A549 (cell line): ENCODE measurements around the gene GPR61. TPM values are rescaled to one million over a fixed set of nuclear protein-coding genes. Genes with fewer than 3 reads are reported as not detected.

Source experiments
- ATAC-seq, 2 experiments: fragments of 200-7000 bp in 1 of 2; fragments of >200 bp in 1 of 2; cut with Nextera tagmentation in 1 of 2; cut with Tn5 transposase in 1 of 2; 3 replicates each; pipeline versions ENCODE4 v1.8.0 to v1.9.1; 2018 to 2020; ENCODE audit warnings: mild to moderate bottlenecking in 1 of 2, moderate library complexity in 1 of 2
- CTCF ChIA-PET: fragments of 300-600 bp; sonication (Branson Sonifier 250); formaldehyde crosslinking; extraction: SDS; loops from one replicate; lab custom pipeline; 2021; ENCODE audit warnings: antibody characterized with exemption, inconsistent platforms; lab: Yijun Ruan, JAX
- POLR2A ChIA-PET: fragments of 350-600 bp; formaldehyde crosslinking; extraction: SDS; loops from one replicate; lab custom pipeline; 2021; ENCODE audit warnings: antibody characterized with exemption, inconsistent platforms; lab: Yijun Ruan, JAX
- DNase-seq, 2 experiments: peaks; one replicate each; pipeline versions ENCODE4 v3.0.0 to v3.0.0-alpha.2; 2011 to 2016; ENCODE audit warnings: low read depth in 1 of 2, low spot score in 1 of 2
- FAIRE-seq: peaks from 2 replicates; lab custom pipeline; 2011; peaks lifted over from hg19 to GRCh38; lab: Jason Lieb, UNC
- H3K27ac ChIP-seq, 2 experiments: fragments of >200 bp; sonication (Bioruptor Twin); formaldehyde crosslinking; 3 replicates each; pipeline ENCODE4 v1.5.1; 2016 to 2017
- H3K4me1 ChIP-seq: fragments of >200 bp; sonication (Bioruptor Twin); formaldehyde crosslinking; 3 replicates; pipeline ENCODE4 v1.6.1; 2016
- H3K4me2 ChIP-seq: fragments of >200 bp; sonication (Bioruptor Twin); formaldehyde crosslinking; 3 replicates; pipeline ENCODE4 v1.6.1; 2016
- H3K4me3 ChIP-seq: fragments of >200 bp; sonication (Bioruptor Twin); formaldehyde crosslinking; 3 replicates; pipeline ENCODE4 v1.5.1; 2016
- H3K9me3 ChIP-seq: fragments of >200 bp; sonication (Bioruptor Twin); formaldehyde crosslinking; 3 replicates; pipeline ENCODE4 v1.6.1; 2016
- BHLHE40 ChIP-seq: IDR thresholded peaks from 2 replicates; pipeline ENCODE4 v1.6.1; 2012; ENCODE audit warnings: low read depth, low read length, inconsistent platforms
- CBX8 ChIP-seq: fragments of 200-600 bp; sonication (generic); IDR thresholded peaks from 2 replicates; pipeline ENCODE4 v1.6.1; 2016
- EHF ChIP-seq: fragments of 250-450 bp; sonication (Bioruptor Pico); IDR thresholded peaks from 2 replicates; pipeline ENCODE4 v1.5.0; 2020; ENCODE audit warnings: mild to moderate bottlenecking
- EHMT2 ChIP-seq: fragments of 200-600 bp; sonication (generic); IDR thresholded peaks from 2 replicates; pipeline ENCODE4 v1.6.1; 2016; ENCODE audit warnings: antibody characterized with exemption, low read depth, mild to moderate bottlenecking, moderate library complexity
- FOSB ChIP-seq: fragments of 250-450 bp; sonication (Bioruptor Pico); IDR thresholded peaks from 2 replicates; pipeline ENCODE4 v1.5.0; 2020; ENCODE audit warnings: mild to moderate bottlenecking, moderate library complexity
- FOXS1 ChIP-seq: fragments of 250-450 bp; sonication (Bioruptor Pico); IDR thresholded peaks from 2 replicates; pipeline ENCODE4 v1.5.0; 2020; ENCODE audit warnings: mild to moderate bottlenecking, moderate library complexity
- GATA3 ChIP-seq: IDR thresholded peaks from 2 replicates; pipeline ENCODE4 v1.6.1; 2012; ENCODE audit warnings: borderline replicate concordance
- HMGXB4 ChIP-seq: fragments of 250-450 bp; sonication (Bioruptor Pico); IDR thresholded peaks from 2 replicates; pipeline ENCODE4 v1.5.0; 2021; ENCODE audit warnings: mild to moderate bottlenecking, moderate library complexity, borderline replicate concordance
- HOXB5 ChIP-seq: fragments of 250-450 bp; sonication (Bioruptor Pico); IDR thresholded peaks from 2 replicates; pipeline ENCODE4 v1.5.0; 2020; ENCODE audit warnings: mild to moderate bottlenecking, moderate library complexity
- JUNB ChIP-seq: fragments of >200 bp; sonication (Bioruptor Twin); formaldehyde crosslinking; IDR thresholded peaks from 2 replicates; pipeline ENCODE4 v1.6.1; 2016
- MAZ ChIP-seq: fragments of 150-350 bp; IDR thresholded peaks from 2 replicates; pipeline ENCODE4 v1.6.1; 2014; ENCODE audit warnings: antibody characterized with exemption, low read depth, low read length, borderline replicate concordance
- NFE2L2 ChIP-seq: fragments of 150-350 bp; conservative IDR thresholded peaks from 2 replicates; pipeline ENCODE4 v1.6.1; 2014; ENCODE audit warnings: low read length
- NR3C1 ChIP-seq: fragments of >200 bp; sonication (Bioruptor Twin); formaldehyde crosslinking; IDR thresholded peaks from 3 replicates; pipeline ENCODE4 v1.6.1; 2017
- POLR2A ChIP-seq: IDR thresholded peaks from 2 replicates; pipeline ENCODE4 v1.6.1; 2012; ENCODE audit warnings: mild to moderate bottlenecking, low read length
- POLR2AphosphoS2 ChIP-seq: conservative IDR thresholded peaks from 2 replicates; pipeline ENCODE4 v1.6.1; 2012; ENCODE audit warnings: low read length, improper control_type of control experiment, inconsistent platforms
- RAD21 ChIP-seq, 2 experiments: fragments of >200 bp in 1 of 2; sonication (Bioruptor Twin) in 1 of 2; formaldehyde crosslinking in 1 of 2; IDR thresholded peaks in 1 of 2; conservative IDR thresholded peaks in 1 of 2; 2 replicates in 1 of 2; 3 replicates in 1 of 2; pipeline ENCODE4 v1.6.1; 2012 to 2018; ENCODE audit warnings: inconsistent platforms in 1 of 2
- REST ChIP-seq: fragments of 200-600 bp; sonication (generic); IDR thresholded peaks from 2 replicates; pipeline ENCODE4 v1.6.1; 2016; ENCODE audit warnings: antibody characterized with exemption, mild to moderate bottlenecking, moderate library complexity
- TFCP2L1 ChIP-seq: fragments of 250-450 bp; sonication (Bioruptor Pico); IDR thresholded peaks from 2 replicates; pipeline ENCODE4 v1.5.0; 2021; ENCODE audit warnings: mild to moderate bottlenecking
- TP53 ChIP-seq: fragments of 250-450 bp; sonication (Bioruptor Pico); IDR thresholded peaks from 2 replicates; pipeline ENCODE4 v1.5.0; 2021; ENCODE audit warnings: mild to moderate bottlenecking, moderate library complexity
- ZC3H11A ChIP-seq: fragments of 450-650 bp; IDR thresholded peaks from 2 replicates; pipeline ENCODE4 v1.6.1; 2014; ENCODE audit warnings: antibody characterized with exemption, mild to moderate bottlenecking
- ZSCAN20 ChIP-seq: fragments of 250-450 bp; sonication (Bioruptor Pico); IDR thresholded peaks from 2 replicates; pipeline ENCODE4 v1.8.0; 2022; ENCODE audit warnings: mild to moderate bottlenecking, moderate library complexity
- WGBS: methylation state at CpG from one replicate; pipeline ENCODE4 v1.1.6; 2017; ENCODE audit errors: missing lambda C conversion rate; 5-methylcytosine and 5-hydroxymethylcytosine counted together
- polyA plus RNA-seq, 4 experiments: library from polyadenylated mRNA; depleted of rRNA in 3 of 4; stranded (reverse); fragments of >200 nt; fragmentation: RNase III in 1 of 4; extraction: RNeasy Plus Mini Kit Qiagen cat#74134 plus additional on column Dnase treatment in 1 of 4; gene quantifications; 2 replicates in 3 of 4; 3 replicates in 1 of 4; pipeline ENCODE4 v1.2.3, GENCODE V29; 2011 to 2017
- TF ChIP-seq, protein P1 (sequence below): fragments of 450-650 bp; IDR thresholded peaks from 2 replicates; pipeline ENCODE4 v1.6.1; 2014; ENCODE audit warnings: antibody characterized with exemption
- TF ChIP-seq, protein P2 (sequence below): IDR thresholded peaks from 2 replicates; pipeline ENCODE4 v1.6.1; 2012
- TF ChIP-seq, protein P3 (sequence below): fragments of 150-350 bp; IDR thresholded peaks from 2 replicates; pipeline ENCODE4 v1.6.1; 2014; ENCODE audit warnings: low read depth, mild to moderate bottlenecking, low read length

GPR61 gene
- polyA plus RNA-seq, 2 of the 4 experiments (the other 2 are of a cell fraction) = 0.14 TPM; not detected in 1

DNA sequence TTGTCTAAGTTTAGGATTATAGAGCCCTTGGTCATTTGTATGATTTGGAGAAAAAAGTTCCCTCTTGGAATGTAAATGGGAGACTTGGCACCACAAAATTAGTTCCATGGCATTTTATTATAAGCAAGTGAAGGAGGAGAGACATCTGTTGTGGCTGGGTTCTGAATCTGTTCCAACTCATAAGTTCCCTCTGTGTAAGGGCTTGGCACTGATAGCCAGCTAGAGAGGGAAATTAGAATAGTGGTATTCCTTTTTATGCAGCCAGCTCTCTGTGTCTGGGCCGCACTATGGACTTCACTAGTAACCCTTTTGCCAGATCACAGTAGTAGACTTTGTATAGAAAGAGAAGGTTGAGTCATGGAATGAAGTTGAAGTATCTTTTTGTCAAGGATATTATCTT, 39.8 kb downstream of the GPR61 start:
- CTCF ChIA-PET = interaction anchor here (1.0 kb wide), 1 partner anchor 61 kb away, joined by 3 read pairs; no protein-coding TSS in a partner anchor
- DNase-seq = no peak
- Histone ChIP-seq H3K4me3 (no peak overlapping the region), H3K4me1 (no peaks in the 10 kb centered on the region), H3K4me2 (no peak overlapping the region), H3K27ac (no peak overlapping the region), H3K9me3 (no peaks in the 10 kb centered on the region)
- POLR2A ChIA-PET = no interaction called here
- no peak for FAIRE-seq
- TF ChIP-seq HMGXB4 (CRISPR knock-in tag) = no peak
- TF ChIP-seq FOXS1 (CRISPR knock-in tag) = no peak
- TF ChIP-seq, protein P1, sequence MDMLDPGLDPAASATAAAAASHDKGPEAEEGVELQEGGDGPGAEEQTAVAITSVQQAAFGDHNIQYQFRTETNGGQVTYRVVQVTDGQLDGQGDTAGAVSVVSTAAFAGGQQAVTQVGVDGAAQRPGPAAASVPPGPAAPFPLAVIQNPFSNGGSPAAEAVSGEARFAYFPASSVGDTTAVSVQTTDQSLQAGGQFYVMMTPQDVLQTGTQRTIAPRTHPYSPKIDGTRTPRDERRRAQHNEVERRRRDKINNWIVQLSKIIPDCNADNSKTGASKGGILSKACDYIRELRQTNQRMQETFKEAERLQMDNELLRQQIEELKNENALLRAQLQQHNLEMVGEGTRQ = no peak
- no peak for TF ChIP-seq GATA3
- TF ChIP-seq HOXB5 (CRISPR knock-in tag) = no peak
- no peak for TF ChIP-seq RAD21 (conservative IDR thresholded peaks at IDR 0.05 in 1 of 2, IDR thresholded peaks at IDR 0.05 in 1 of 2)
- no peak for TF ChIP-seq TFCP2L1 (CRISPR knock-in tag)
- TF ChIP-seq POLR2A = no peak
- no peak for TF ChIP-seq CBX8
- no peak for TF ChIP-seq ZSCAN20 (CRISPR knock-in tag)
- TF ChIP-seq MAZ = no peak
- no peak for TF ChIP-seq EHMT2
- no peak for TF ChIP-seq NFE2L2
- no peak for TF ChIP-seq NR3C1
- TF ChIP-seq, protein P2, sequence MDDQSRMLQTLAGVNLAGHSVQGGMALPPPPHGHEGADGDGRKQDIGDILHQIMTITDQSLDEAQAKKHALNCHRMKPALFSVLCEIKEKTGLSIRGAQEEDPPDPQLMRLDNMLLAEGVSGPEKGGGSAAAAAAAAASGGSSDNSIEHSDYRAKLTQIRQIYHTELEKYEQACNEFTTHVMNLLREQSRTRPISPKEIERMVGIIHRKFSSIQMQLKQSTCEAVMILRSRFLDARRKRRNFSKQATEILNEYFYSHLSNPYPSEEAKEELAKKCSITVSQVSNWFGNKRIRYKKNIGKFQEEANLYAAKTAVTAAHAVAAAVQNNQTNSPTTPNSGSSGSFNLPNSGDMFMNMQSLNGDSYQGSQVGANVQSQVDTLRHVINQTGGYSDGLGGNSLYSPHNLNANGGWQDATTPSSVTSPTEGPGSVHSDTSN = no peak
- no peak for TF ChIP-seq EHF
- TF ChIP-seq, all 56 proteins: peak for 0
- no peak for ATAC-seq
- WGBS = 100% methylated on average over 1 of the region's 1 CpG

GRCh38 chr1:109582021-109582420, 42.3 kb downstream of the GPR61 start:
- Histone ChIP-seq H3K9me3 (no peaks in the 10 kb centered on the region), H3K4me2 (no peak overlapping the region), H3K27ac (no peak overlapping the region), H3K4me1 (no peaks in the 10 kb centered on the region), H3K4me3 (no peak overlapping the region)
- TF ChIP-seq POLR2A (no peak), FOSB (no peak), EHF (no peak), BHLHE40 (no peak), ZC3H11A (no peak), HMGXB4 (CRISPR knock-in tag) (no peak), JUNB (no peak), EHMT2 (no peak), REST (no peak), TP53 (CRISPR knock-in tag) (no peak), POLR2AphosphoS2 (no peak)
- TF ChIP-seq, protein P2 = no peak
- TF ChIP-seq, protein P3, sequence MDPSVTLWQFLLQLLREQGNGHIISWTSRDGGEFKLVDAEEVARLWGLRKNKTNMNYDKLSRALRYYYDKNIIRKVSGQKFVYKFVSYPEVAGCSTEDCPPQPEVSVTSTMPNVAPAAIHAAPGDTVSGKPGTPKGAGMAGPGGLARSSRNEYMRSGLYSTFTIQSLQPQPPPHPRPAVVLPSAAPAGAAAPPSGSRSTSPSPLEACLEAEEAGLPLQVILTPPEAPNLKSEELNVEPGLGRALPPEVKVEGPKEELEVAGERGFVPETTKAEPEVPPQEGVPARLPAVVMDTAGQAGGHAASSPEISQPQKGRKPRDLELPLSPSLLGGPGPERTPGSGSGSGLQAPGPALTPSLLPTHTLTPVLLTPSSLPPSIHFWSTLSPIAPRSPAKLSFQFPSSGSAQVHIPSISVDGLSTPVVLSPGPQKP = no peak
- DNase-seq = no peak
- no peak for ATAC-seq
- ChIA-PET POLR2A (no interaction called here), CTCF (no interaction called here)
- 88% methylated on average over 2 of the region's 2 CpGs for WGBS
- no peak for FAIRE-seq
